HepG2 (cell line): ENCODE data around the gene NEGR1. TPM values are rescaled to one million over a fixed set of nuclear protein-coding genes. Genes with fewer than 3 reads are reported as not detected.

Experiments
- ATAC-seq: fragments of 200-7000 bp; cut with Tn5 transposase; 3 replicates; pipeline ENCODE4 v1.9.1; 2020; ENCODE audit warnings: mild to moderate bottlenecking, moderate library complexity
- BruUV-seq: library from RNA; stranded (reverse); fragments of 400-500 nt; replicated peaks from 2 replicates; lab custom pipeline; 2021; lab: Mats Ljungman, UMichigan
- CTCF ChIA-PET: fragments of 300-600 bp; formaldehyde crosslinking; extraction: SDS; loops from one replicate; lab custom pipeline; 2021; ENCODE audit warnings: low total read pairs, inconsistent platforms, low intra/inter-chr PET ratio; lab: Yijun Ruan, JAX
- POLR2A ChIA-PET: fragments of 350-600 bp; sonication (Branson Sonifier 250); formaldehyde crosslinking; loops from one replicate; lab custom pipeline; 2020; ENCODE audit warnings: antibody characterized with exemption, inconsistent platforms; lab: Yijun Ruan, JAX
- DNase-seq: peaks from one replicate; pipeline ENCODE4 v3.0.0-alpha.2; 2015; ENCODE audit warnings: low spot score
- FAIRE-seq: peaks from 3 replicates; lab custom pipeline; 2011; peaks lifted over from hg19 to GRCh38; lab: Jason Lieb, UNC
- H2AFZ ChIP-seq: one replicate; pipeline ENCODE4 v1.6.1; 2011; ENCODE audit warnings: low read length, inconsistent platforms
- H3K27ac ChIP-seq: fragments of 300-600 bp; 3 replicates; pipeline ENCODE4 v1.8.0; 2011; ENCODE audit warnings: mixed run types, mild to moderate bottlenecking, mixed read lengths, low read length, inconsistent platforms; ENCODE audit not compliant: insufficient read depth; ENCODE audit errors: extremely low read length
- H3K27me3 ChIP-seq, 2 experiments: fragments of 200-600 bp in 1 of 2; 2 replicates in 1 of 2; 3 replicates in 1 of 2; pipeline versions ENCODE4 v1.6.0 to v1.8.0; 2011; ENCODE audit warnings: low read length in 2 of 2, mild to moderate bottlenecking in 2 of 2, moderate library complexity in 2 of 2, inconsistent platforms in 1 of 2; ENCODE audit not compliant: insufficient read depth in 2 of 2, control insufficient read depth in 1 of 2
- H3K36me3 ChIP-seq, 2 experiments: fragments of 200-600 bp in 1 of 2; replicated peaks in 1 of 2; 2 replicates in 1 of 2; 3 replicates in 1 of 2; pipeline versions ENCODE4 v1.5.1 to v1.8.0; 2011; ENCODE audit warnings: low read length in 2 of 2, inconsistent platforms in 1 of 2; ENCODE audit not compliant: insufficient read depth in 2 of 2, control insufficient read depth in 1 of 2
- H3K4me1 ChIP-seq: 2 replicates; pipeline ENCODE4 v1.5.1; 2012; ENCODE audit warnings: low read length, inconsistent platforms; ENCODE audit not compliant: insufficient read depth
- H3K4me2 ChIP-seq: 2 replicates; pipeline ENCODE4 v1.6.0; 2011; ENCODE audit warnings: low read depth, low read length, inconsistent platforms
- H3K4me3 ChIP-seq, 3 experiments: fragments of 200-600 bp in 1 of 3; sonication (generic), shearing (Covaris generic) in 1 of 3; replicated peaks in 1 of 3; 2 replicates each; pipeline ENCODE4 v1.5.1; 2011 to 2016; ENCODE audit warnings: low read length in 3 of 3, inconsistent platforms in 2 of 3, low read depth in 2 of 3, mild to moderate bottlenecking in 2 of 3, control low read depth in 1 of 3, mixed read lengths in 1 of 3; ENCODE audit not compliant: insufficient read depth in 1 of 3
- H3K79me2 ChIP-seq: one replicate; pipeline ENCODE4 v1.6.1; 2011; ENCODE audit warnings: low read length, inconsistent platforms; ENCODE audit not compliant: insufficient read depth
- H3K9ac ChIP-seq: 2 replicates; pipeline ENCODE4 v1.6.0; 2011; ENCODE audit warnings: mild to moderate bottlenecking, low read depth, low read length, inconsistent platforms; ENCODE audit not compliant: insufficient read depth
- H3K9me3 ChIP-seq: 2 replicates; pipeline ENCODE4 v1.5.1; 2012; ENCODE audit warnings: mild to moderate bottlenecking, low read length
- H4K20me1 ChIP-seq: 2 replicates; pipeline ENCODE4 v1.6.0; 2011; ENCODE audit warnings: inconsistent platforms, mild to moderate bottlenecking, low read length, moderate library complexity; ENCODE audit not compliant: insufficient read depth
- BCLAF1 ChIP-seq: fragments of 450-650 bp; IDR thresholded peaks from 2 replicates; pipeline ENCODE4 v1.6.1; 2017; ENCODE audit warnings: mild to moderate bottlenecking
- PAF1 ChIP-seq: IDR thresholded peaks from 2 replicates; pipeline ENCODE4 v1.6.1; 2016; ENCODE audit warnings: missing genetic modification reagents, missing compliant biosample characterization
- PBX3 ChIP-seq: sonication (generic); formaldehyde crosslinking; IDR thresholded peaks from 2 replicates; pipeline ENCODE4 v1.8.1; 2023; ENCODE audit warnings: missing genetic modification reagents, inconsistent platforms, borderline replicate concordance
- PLRG1 ChIP-seq: fragments of 450-650 bp; conservative IDR thresholded peaks from 2 replicates; pipeline ENCODE4 v1.6.1; 2016
- RARG ChIP-seq: sonication (generic); formaldehyde crosslinking; IDR thresholded peaks from 2 replicates; pipeline ENCODE4 v1.4.0; 2020; ENCODE audit warnings: low read depth, mild to moderate bottlenecking, missing genetic modification reagents
- SATB2 ChIP-seq: sonication (generic); formaldehyde crosslinking; IDR thresholded peaks from 2 replicates; pipeline ENCODE4 v1.5.0; 2020; ENCODE audit warnings: missing genetic modification reagents
- ZHX2 ChIP-seq, 2 experiments: sonication (generic) in 1 of 2; formaldehyde crosslinking in 1 of 2; IDR thresholded peaks; 2 replicates each; pipeline versions ENCODE4 v1.6.1 to v1.9.0; 2014 to 2022; ENCODE audit warnings: antibody characterized with exemption in 1 of 2, borderline replicate concordance in 1 of 2, inconsistent platforms in 1 of 2, low read depth in 1 of 2, missing genetic modification reagents in 1 of 2
- ZNF333 ChIP-seq: sonication (generic); formaldehyde crosslinking; IDR thresholded peaks from 2 replicates; pipeline ENCODE4 v1.4.0; 2020; ENCODE audit warnings: mild to moderate bottlenecking, missing genetic modification reagents, borderline replicate concordance
- ZNF547 ChIP-seq: sonication (generic); formaldehyde crosslinking; IDR thresholded peaks from 2 replicates; pipeline ENCODE4 v1.5.1; 2020; ENCODE audit warnings: mild to moderate bottlenecking, missing genetic modification reagents
- ZNF747 ChIP-seq: sonication (generic); formaldehyde crosslinking; IDR thresholded peaks from 2 replicates; pipeline ENCODE4 v1.8.1; 2023; ENCODE audit warnings: missing genetic modification reagents, mild to moderate bottlenecking, borderline replicate concordance
- WGBS: methylation state at CpG from one replicate; pipeline ENCODE4 v1.1.6; 2017; ENCODE audit warnings: low lambda C conversion rate; 5-methylcytosine and 5-hydroxymethylcytosine counted together
- in situ Hi-C: cut with HindIII; loops from 2 replicates; pipeline ENCODE4 v1.10.0; 2017; ENCODE audit warnings: low pct_unique_long_range_greater_than_20kb; ENCODE audit not compliant: extremely low pct_ligation_motif_present
- intact Hi-C: fragments of 100-400 bp; cut with micrococcal nuclease; formaldehyde crosslinking; loops from one replicate; pipeline ENCODE4 v1.10.0; 2022; ENCODE audit not compliant: unreplicated experiment
- polyA plus RNA-seq, 8 experiments: library from polyadenylated mRNA; depleted of rRNA in 3 of 8; stranded (reverse) in 7 of 8; unstranded in 1 of 8; fragments of >200 nt; fragmentation: Illumina TruSeq in 4 of 8; extraction: Trizol in 4 of 8; gene quantifications; 2 replicates each; pipeline versions ENCODE4 v1.2.1 to v1.2.3, GENCODE V29; 2011 to 2016; ENCODE audit warnings: low read depth in 4 of 8, missing spikeins in 1 of 8, mixed read lengths in 1 of 8; ENCODE audit not compliant: insufficient read depth in 1 of 8
- total RNA-seq, 5 experiments: library from RNA; depleted of rRNA; stranded (reverse); fragments of >200 nt; fragmentation: Illumina TruSeq; extraction: Trizol; gene quantifications; 2 replicates each; pipeline ENCODE4 v1.2.3, GENCODE V29; 2016; ENCODE audit warnings: low read depth in 1 of 5
- TF ChIP-seq, protein P1 (sequence below): sonication (generic); formaldehyde crosslinking; IDR thresholded peaks from 2 replicates; pipeline ENCODE4 v1.8.1; 2022; ENCODE audit warnings: mild to moderate bottlenecking, missing genetic modification reagents

NEGR1 gene
- total and polyA plus RNA-seq, 2 of the 13 experiments (the other 11 are each of a cell fraction or from before 2014, with no cell fraction given), result not detected

DNA sequence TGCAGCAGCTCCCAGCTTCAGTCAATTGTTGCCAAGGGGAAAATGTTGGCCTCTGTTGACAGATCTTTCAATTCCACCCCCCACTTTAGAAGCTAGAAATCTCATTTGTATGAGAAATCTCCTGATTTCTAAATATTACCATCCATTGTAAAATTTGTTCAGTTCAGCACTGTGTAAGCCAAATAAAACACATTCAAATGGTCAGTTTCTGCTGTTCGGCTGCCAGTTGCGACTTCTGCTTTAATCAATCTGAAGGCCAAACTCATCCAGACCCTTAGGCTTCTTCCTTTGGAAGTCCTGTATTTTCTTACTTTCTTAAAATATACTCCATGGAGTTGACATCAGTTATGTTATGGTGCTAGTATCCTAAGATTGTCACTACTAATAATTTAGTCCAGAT lies 920.3 kb downstream of the NEGR1 start:
- TF ChIP-seq ZNF747 (CRISPR knock-in tag), result no peak
- TF ChIP-seq SATB2 (CRISPR knock-in tag), result no peak
- no peak for TF ChIP-seq BCLAF1
- no peak for TF ChIP-seq ZHX2 (IDR thresholded peaks at IDR 0.05; ENCODE audit: low read depth)
- TF ChIP-seq ZHX2 (CRISPR knock-in tag; IDR thresholded peaks at IDR 0.05; ENCODE audit: borderline replicate concordance), result no peak
- TF ChIP-seq RARG (CRISPR knock-in tag), result no peak
- no peak for TF ChIP-seq PBX3 (CRISPR knock-in tag)
- no peak for TF ChIP-seq ZNF333 (CRISPR knock-in tag)
- no peak for TF ChIP-seq PLRG1
- TF ChIP-seq PAF1, result no peak
- TF ChIP-seq ZNF547, result no peak
- TF ChIP-seq, protein P1, sequence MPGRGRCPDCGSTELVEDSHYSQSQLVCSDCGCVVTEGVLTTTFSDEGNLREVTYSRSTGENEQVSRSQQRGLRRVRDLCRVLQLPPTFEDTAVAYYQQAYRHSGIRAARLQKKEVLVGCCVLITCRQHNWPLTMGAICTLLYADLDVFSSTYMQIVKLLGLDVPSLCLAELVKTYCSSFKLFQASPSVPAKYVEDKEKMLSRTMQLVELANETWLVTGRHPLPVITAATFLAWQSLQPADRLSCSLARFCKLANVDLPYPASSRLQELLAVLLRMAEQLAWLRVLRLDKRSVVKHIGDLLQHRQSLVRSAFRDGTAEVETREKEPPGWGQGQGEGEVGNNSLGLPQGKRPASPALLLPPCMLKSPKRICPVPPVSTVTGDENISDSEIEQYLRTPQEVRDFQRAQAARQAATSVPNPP, result no peak
- ChIA-PET POLR2A (no interaction called here), CTCF (no interaction called here)
- Histone ChIP-seq H3K4me3 (no peak overlapping the region), H3K9ac (no peak overlapping the region), H3K4me1 (no peaks in the 10 kb centered on the region), H3K27ac (no peak overlapping the region), H4K20me1 (no peaks in the 10 kb centered on the region), H3K79me2 (no peaks in the 10 kb centered on the region), H3K4me2 (no peak overlapping the region), H3K9me3 (peaks cover 73% of the 10 kb centered on the region), H3K27me3 (no peaks in the 10 kb centered on the region), H2AFZ (no peak overlapping the region), H3K36me3 (no peaks in the 10 kb centered on the region)
- in situ Hi-C loops, result no loop called here
- BruUV-seq, result no TSS peak
- FAIRE-seq (no peak), ATAC-seq (no peak), DNase-seq (no peak)
- WGBS, result 39% methylated on average over 2 of the region's 2 CpGs
- intact Hi-C loops, result no loop called here
